K562 (cell line): Measurements from ENCODE around the gene ZNF324B. TPM values are rescaled to one million over a fixed set of nuclear protein-coding genes. Genes with fewer than 3 reads are reported as not detected.
A peak's percentile ranks its signal among the peaks of the same experiment; 100 is the strongest.
"Not testable (repeated sequence)": the region's sequence is repeated elsewhere in the genome, so short reads cannot be mapped to it uniquely, and the experiment has no call there.

ENCODE experiments used
- ATAC-seq: fragments of 200-7000 bp; cut with Tn5 transposase; 3 replicates; pipeline ENCODE4 v1.9.1; 2020; ENCODE audit warnings: moderate library complexity
- BruUV-seq: library from RNA; stranded (reverse); fragments of 400-500 nt; replicated peaks from 2 replicates; lab custom pipeline; 2021; lab: Mats Ljungman, UMichigan
- CTCF ChIA-PET: fragments of 300-600 bp; formaldehyde crosslinking; extraction: SDS; loops from one replicate; lab custom pipeline; 2021; ENCODE audit warnings: low intra/inter-chr PET ratio; lab: Yijun Ruan, JAX
- POLR2A ChIA-PET: fragments of 300-600, 350-650 bp; sonication (Branson Sonifier 250); formaldehyde crosslinking; extraction: SDS; loops from one replicate; lab custom pipeline; 2021; ENCODE audit warnings: antibody characterized with exemption, inconsistent platforms; lab: Yijun Ruan, JAX
- DNase-seq, 4 experiments: peaks; one replicate each; pipeline versions ENCODE4 v3.0.0 to v3.0.0-alpha.2; 2011 to 2018; ENCODE audit warnings: low spot score in 3 of 4, mixed read lengths in 3 of 4; ENCODE audit errors: extremely low read depth in 1 of 4
- FAIRE-seq: peaks from 2 replicates; lab custom pipeline; 2011; peaks lifted over from hg19 to GRCh38; lab: Jason Lieb, UNC
- H2AFZ ChIP-seq: 2 replicates; pipeline ENCODE4 v1.6.0; 2011; ENCODE audit warnings: low read depth, low read length, control low read depth, inconsistent platforms
- H3K27ac ChIP-seq: fragments of 200-600 bp; 3 replicates; pipeline ENCODE4 v1.8.0; 2011; ENCODE audit warnings: low read depth, mild to moderate bottlenecking, control low read depth, inconsistent platforms, low read length, moderate library complexity, mixed read lengths; ENCODE audit errors: extremely low read depth
- H3K27me3 ChIP-seq, 2 experiments: fragments of 300-600 bp in 1 of 2; 2 replicates in 1 of 2; 3 replicates in 1 of 2; pipeline versions ENCODE4 v1.6.0 to v1.8.0; 2011; ENCODE audit warnings: inconsistent platforms in 2 of 2, low read length in 2 of 2, mild to moderate bottlenecking in 1 of 2, mixed read lengths in 1 of 2, moderate library complexity in 1 of 2; ENCODE audit not compliant: control insufficient read depth in 2 of 2, insufficient read depth in 2 of 2
- H3K36me3 ChIP-seq: fragments of 300-600 bp; 3 replicates; pipeline ENCODE4 v1.8.0; 2011; ENCODE audit warnings: mild to moderate bottlenecking, low read length, inconsistent platforms; ENCODE audit not compliant: control insufficient read depth, insufficient read depth
- H3K4me1 ChIP-seq, 2 experiments: fragments of 200-600 bp in 1 of 2; replicated peaks in 1 of 2; 2 replicates in 1 of 2; 3 replicates in 1 of 2; pipeline versions ENCODE4 v1.5.1 to v1.8.0; 2011; ENCODE audit warnings: inconsistent platforms in 2 of 2, low read length in 2 of 2, mild to moderate bottlenecking in 1 of 2, mixed read lengths in 1 of 2, moderate library complexity in 1 of 2; ENCODE audit not compliant: control insufficient read depth in 2 of 2, insufficient read depth in 2 of 2
- H3K4me2 ChIP-seq: 2 replicates; pipeline ENCODE4 v1.6.1; 2011; ENCODE audit warnings: low read length, control low read depth, inconsistent platforms, mixed read lengths; ENCODE audit not compliant: insufficient read depth
- H3K4me3 ChIP-seq: fragments of 200-600 bp; sonication (generic), shearing (Covaris generic); 2 replicates; pipeline ENCODE4 v1.5.1; 2016; ENCODE audit warnings: control low read depth, inconsistent platforms
- H3K79me2 ChIP-seq: fragments of 200-600 bp; 3 replicates; pipeline ENCODE4 v1.8.0; 2011; ENCODE audit warnings: low read length, inconsistent platforms; ENCODE audit not compliant: control insufficient read depth, insufficient read depth
- H3K9ac ChIP-seq, 2 experiments: 2 replicates each; pipeline versions ENCODE4 v1.6.0 to v1.6.1; 2011; ENCODE audit warnings: low read depth in 2 of 2, low read length in 2 of 2, control low read depth in 1 of 2, inconsistent platforms in 1 of 2, mild to moderate bottlenecking in 1 of 2, mixed read lengths in 1 of 2; ENCODE audit not compliant: insufficient read depth in 1 of 2
- H3K9me1 ChIP-seq: one replicate; pipeline ENCODE4 v1.6.0; 2011; ENCODE audit warnings: inconsistent platforms, mild to moderate bottlenecking, low read length, moderate library complexity; ENCODE audit not compliant: control insufficient read depth, insufficient read depth
- H3K9me3 ChIP-seq: replicated peaks from 2 replicates; pipeline ENCODE4 v1.5.1; 2011; ENCODE audit warnings: low read depth, low read length, inconsistent platforms; ENCODE audit not compliant: control insufficient read depth, insufficient read depth
- H4K20me1 ChIP-seq: replicated peaks from 2 replicates; pipeline ENCODE4 v1.6.1; 2011; ENCODE audit warnings: low read length, inconsistent platforms, mixed read lengths; ENCODE audit not compliant: control insufficient read depth, insufficient read depth
- FIP1L1 ChIP-seq: fragments of 200-400 bp; formaldehyde crosslinking; IDR thresholded peaks from 2 replicates; pipeline ENCODE4 v1.6.1; 2018; ENCODE audit warnings: mild to moderate bottlenecking, low read depth, low read length; ENCODE audit not compliant: poor library complexity, severe bottlenecking
- GATAD2B ChIP-seq: fragments of 450-650 bp; IDR thresholded peaks from 2 replicates; pipeline ENCODE4 v1.6.1; 2017; ENCODE audit warnings: mild to moderate bottlenecking, borderline replicate concordance
- KAT8 ChIP-seq: fragments of 450-650 bp; IDR thresholded peaks from 2 replicates; pipeline ENCODE4 v1.6.1; 2016; ENCODE audit warnings: low read depth, mild to moderate bottlenecking
- POLR2A ChIP-seq: fragments of 450-650 bp; conservative IDR thresholded peaks from 2 replicates; pipeline ENCODE4 v1.6.1; 2016
- POLR2G ChIP-seq: fragments of 200-400 bp; formaldehyde crosslinking; IDR thresholded peaks from 2 replicates; pipeline ENCODE4 v1.6.1; 2017; ENCODE audit warnings: low read depth, mild to moderate bottlenecking, antibody characterized with exemption, low read length, moderate library complexity
- WGBS: fragments of 100-300 bp; shearing (Covaris generic); methylation state at CpG from one replicate; pipeline ENCODE4 v1.1.6; 2016; ENCODE audit warnings: low coverage, mixed read lengths; ENCODE audit not compliant: insufficient coverage; ENCODE audit errors: missing lambda C conversion rate; 5-methylcytosine and 5-hydroxymethylcytosine counted together
- in situ Hi-C: fragments of 300-500 bp; cut with MboI; formaldehyde crosslinking; loops from 4 replicates; pipeline ENCODE4 v1.15.0; 2018; ENCODE audit warnings: inconsistent platforms, mixed read lengths
- intact Hi-C: fragments of 100-400 bp; cut with micrococcal nuclease; formaldehyde crosslinking; loops from 2 replicates; pipeline ENCODE4 v1.14.2; 2022
- polyA plus RNA-seq, 8 experiments: library from polyadenylated mRNA; depleted of rRNA in 4 of 8; stranded (reverse) in 5 of 8; unstranded in 3 of 8; fragments of >200 nt; fragmentation: Nextera tagmentation in 2 of 8; fragmentation: Illumina TruSeq in 1 of 8; extraction: Ambion mirVana in 2 of 8; extraction: Trizol in 1 of 8; gene quantifications; 2 replicates each; pipeline versions ENCODE4 v1.2.1 to v1.2.3, GENCODE V29; 2011 to 2014; ENCODE audit warnings: inconsistent platforms in 1 of 8, missing spikeins in 1 of 8
- total RNA-seq, 7 experiments: library from RNA; depleted of rRNA in 6 of 7; stranded (reverse); fragments of >200 nt in 6 of 7; fragmentation: Illumina TruSeq in 2 of 7; extraction: Trizol in 2 of 7; gene quantifications; 2 replicates each; pipeline versions ENCODE4 v1.2.1 to v1.2.3, GENCODE V29; 2011 to 2021; ENCODE audit warnings: low replicate concordance in 1 of 7
- TF ChIP-seq, protein P1 (sequence below): fragments of 450-650 bp; IDR thresholded peaks from 2 replicates; pipeline ENCODE4 v1.6.1; 2016; ENCODE audit warnings: missing biosample characterization, missing genetic modification characterization
- TF ChIP-seq, protein P2 (sequence below), 2 experiments: fragments of 450-650 bp in 1 of 2; IDR thresholded peaks; 2 replicates each; pipeline ENCODE4 v1.6.1; 2011 to 2017; ENCODE audit warnings: low read depth in 2 of 2, antibody characterized with exemption in 1 of 2, borderline replicate concordance in 1 of 2, low read length in 1 of 2, mild to moderate bottlenecking in 1 of 2, mixed read lengths in 1 of 2; ENCODE audit not compliant: control insufficient read depth in 1 of 2

Gene ZNF324B
- total and polyA plus RNA-seq, 9 of the 15 experiments (the other 6 are each of a cell fraction or from before 2014, with no cell fraction given) = 0.20 to 13.5 (median 5.7) TPM

DNA sequence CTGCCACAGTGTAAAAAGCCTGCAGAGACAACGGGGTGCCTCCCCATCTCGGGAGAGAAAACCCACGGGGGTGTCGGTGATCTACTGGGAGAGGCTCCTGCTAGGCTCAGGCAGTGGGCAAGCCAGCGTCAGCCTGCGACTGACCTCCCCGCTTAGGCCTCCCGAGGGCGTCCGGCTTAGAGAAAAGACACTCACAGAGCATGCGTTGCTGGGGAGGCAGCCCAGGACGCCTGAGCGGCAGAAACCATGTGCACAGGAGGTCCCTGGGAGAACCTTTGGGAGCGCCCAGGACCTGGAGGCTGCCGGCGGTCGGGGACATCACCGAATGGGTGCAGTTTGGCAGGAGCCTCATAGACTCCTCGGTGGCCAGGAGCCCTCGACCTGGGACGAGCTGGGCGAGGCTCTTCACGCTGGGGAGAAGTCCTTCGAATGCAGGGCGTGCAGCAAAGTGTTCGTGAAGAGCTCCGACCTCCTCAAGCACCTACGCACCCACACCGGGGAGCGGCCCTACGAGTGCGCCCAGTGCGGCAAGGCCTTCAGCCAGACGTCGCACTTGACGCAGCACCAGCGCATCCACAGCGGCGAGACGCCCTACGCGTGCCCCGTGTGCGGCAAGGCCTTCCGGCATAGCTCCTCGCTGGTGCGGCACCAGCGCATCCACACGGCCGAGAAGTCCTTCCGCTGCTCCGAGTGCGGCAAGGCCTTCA is 19.6 kb downstream of the ZNF324B start:
- H3K4me2 ChIP-seq, FAIRE-seq, H2AFZ ChIP-seq, DNase-seq, ATAC-seq, H4K20me1 ChIP-seq, BruUV-seq, intact Hi-C loops, CTCF ChIA-PET, H3K9ac ChIP-seq, H3K4me3 ChIP-seq, in situ Hi-C loops, H3K27ac ChIP-seq, H3K9me3 ChIP-seq, H3K27me3 ChIP-seq: not testable (repeated sequence)
- Histone ChIP-seq H3K9me1 (peaks cover 14% of the 10 kb centered on the region), H3K36me3 (peaks cover 42% of the 10 kb centered on the region; the same call in 2 of the 3 replicates), H3K4me1 (peaks cover 26 to 43% of the 10 kb centered on the region in 2 experiments), H3K79me2 (peaks cover 26% of the 10 kb centered on the region)
- TF ChIP-seq POLR2A = peak; percentile 29
- peak; percentile 63 for TF ChIP-seq POLR2G
- peak; percentile 19 for TF ChIP-seq FIP1L1
- POLR2A ChIA-PET = interaction anchor here (0.6 kb wide), 1 partner anchor 288 kb away, joined by 3 read pairs; no protein-coding TSS in a partner anchor
- 97% methylated on average over 10 of the region's 53 CpGs for WGBS

DNA sequence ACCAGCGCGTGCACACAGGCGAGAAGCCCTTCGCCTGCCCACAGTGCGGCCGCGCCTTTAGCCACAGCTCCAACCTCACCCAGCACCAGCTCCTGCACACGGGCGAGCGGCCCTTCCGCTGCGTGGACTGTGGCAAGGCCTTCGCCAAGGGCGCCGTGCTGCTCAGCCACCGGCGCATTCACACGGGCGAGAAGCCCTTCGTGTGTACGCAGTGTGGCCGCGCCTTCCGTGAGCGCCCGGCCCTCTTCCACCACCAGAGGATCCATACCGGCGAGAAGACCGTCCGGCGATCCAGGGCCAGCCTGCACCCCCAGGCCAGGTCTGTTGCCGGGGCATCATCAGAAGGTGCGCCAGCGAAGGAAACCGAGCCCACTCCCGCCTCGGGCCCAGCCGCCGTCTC is 20.3 kb downstream of the ZNF324B start:
- H3K27me3 ChIP-seq = no peaks in the 10 kb centered on the region
- 95% methylated on average over 35 of the region's 39 CpGs for WGBS
- H3K9ac ChIP-seq = no peak overlapping the region
- intact Hi-C loops (no loop called here), in situ Hi-C loops (no loop called here)
- BruUV-seq = no TSS peak
- POLR2A ChIA-PET = no interaction called here
- CTCF ChIA-PET = no interaction called here
- 0 out of 2 replicates have a peak, but pooled peaks cover 9% of the 10 kb centered on the region for H4K20me1 ChIP-seq
- FAIRE-seq (no peak), ATAC-seq (no peak), DNase-seq (no peak)
- peaks cover 42% of the 10 kb centered on the region; the same call in 2 of the 3 replicates for H3K36me3 ChIP-seq
- peaks cover 11% of the 10 kb centered on the region for H3K9me1 ChIP-seq
- no peak overlapping the region for H2AFZ ChIP-seq
- H3K4me3 ChIP-seq = no peak overlapping the region
- H3K4me1 ChIP-seq = peaks cover 28 to 46% of the 10 kb centered on the region in 2 experiments
- no peak overlapping the region for H3K27ac ChIP-seq
- H3K4me2 ChIP-seq = no peak overlapping the region
- no peaks in the 10 kb centered on the region for H3K9me3 ChIP-seq
- H3K79me2 ChIP-seq = peaks cover 26% of the 10 kb centered on the region
- no peak for TF ChIP-seq GATAD2B
- no peak for TF ChIP-seq KAT8
- TF ChIP-seq, protein P1, sequence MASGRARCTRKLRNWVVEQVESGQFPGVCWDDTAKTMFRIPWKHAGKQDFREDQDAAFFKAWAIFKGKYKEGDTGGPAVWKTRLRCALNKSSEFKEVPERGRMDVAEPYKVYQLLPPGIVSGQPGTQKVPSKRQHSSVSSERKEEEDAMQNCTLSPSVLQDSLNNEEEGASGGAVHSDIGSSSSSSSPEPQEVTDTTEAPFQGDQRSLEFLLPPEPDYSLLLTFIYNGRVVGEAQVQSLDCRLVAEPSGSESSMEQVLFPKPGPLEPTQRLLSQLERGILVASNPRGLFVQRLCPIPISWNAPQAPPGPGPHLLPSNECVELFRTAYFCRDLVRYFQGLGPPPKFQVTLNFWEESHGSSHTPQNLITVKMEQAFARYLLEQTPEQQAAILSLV (tag) = no peak
- TF ChIP-seq, protein P2, sequence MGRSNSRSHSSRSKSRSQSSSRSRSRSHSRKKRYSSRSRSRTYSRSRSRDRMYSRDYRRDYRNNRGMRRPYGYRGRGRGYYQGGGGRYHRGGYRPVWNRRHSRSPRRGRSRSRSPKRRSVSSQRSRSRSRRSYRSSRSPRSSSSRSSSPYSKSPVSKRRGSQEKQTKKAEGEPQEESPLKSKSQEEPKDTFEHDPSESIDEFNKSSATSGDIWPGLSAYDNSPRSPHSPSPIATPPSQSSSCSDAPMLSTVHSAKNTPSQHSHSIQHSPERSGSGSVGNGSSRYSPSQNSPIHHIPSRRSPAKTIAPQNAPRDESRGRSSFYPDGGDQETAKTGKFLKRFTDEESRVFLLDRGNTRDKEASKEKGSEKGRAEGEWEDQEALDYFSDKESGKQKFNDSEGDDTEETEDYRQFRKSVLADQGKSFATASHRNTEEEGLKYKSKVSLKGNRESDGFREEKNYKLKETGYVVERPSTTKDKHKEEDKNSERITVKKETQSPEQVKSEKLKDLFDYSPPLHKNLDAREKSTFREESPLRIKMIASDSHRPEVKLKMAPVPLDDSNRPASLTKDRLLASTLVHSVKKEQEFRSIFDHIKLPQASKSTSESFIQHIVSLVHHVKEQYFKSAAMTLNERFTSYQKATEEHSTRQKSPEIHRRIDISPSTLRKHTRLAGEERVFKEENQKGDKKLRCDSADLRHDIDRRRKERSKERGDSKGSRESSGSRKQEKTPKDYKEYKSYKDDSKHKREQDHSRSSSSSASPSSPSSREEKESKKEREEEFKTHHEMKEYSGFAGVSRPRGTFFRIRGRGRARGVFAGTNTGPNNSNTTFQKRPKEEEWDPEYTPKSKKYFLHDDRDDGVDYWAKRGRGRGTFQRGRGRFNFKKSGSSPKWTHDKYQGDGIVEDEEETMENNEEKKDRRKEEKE (IDR thresholded peaks at IDR 0.05; ENCODE audit: borderline replicate concordance in 1 of 2, control insufficient read depth in 1 of 2, low read depth in 2 of 2, low read length in 1 of 2) = no peak
